NCI-H1092 treated with DMSO at 0.1 percent for 48 hours (cell line): ENCODE data around the gene BSND.

Experiments used
- DNase-seq: peaks from one replicate; lab custom pipeline; 2025; lab: John Stamatoyannopoulos, UW

The BSND gene

GRCh38 chr1:54991939-54992338 is 6.8 kb upstream of the BSND start:
- no peak for DNase-seq

- no peak for DNase-seq
These were observed 5.6 kb upstream of the BSND start for GRCh38 chr1:54993140-54993539.

- no peak for DNase-seq
These were observed 4.3 kb upstream of the BSND start for GRCh38 chr1:54994355-54994990.

GRCh38 chr1:54995013-54995760 is 3.5 kb upstream of the BSND start:
- no peak for DNase-seq

DNA sequence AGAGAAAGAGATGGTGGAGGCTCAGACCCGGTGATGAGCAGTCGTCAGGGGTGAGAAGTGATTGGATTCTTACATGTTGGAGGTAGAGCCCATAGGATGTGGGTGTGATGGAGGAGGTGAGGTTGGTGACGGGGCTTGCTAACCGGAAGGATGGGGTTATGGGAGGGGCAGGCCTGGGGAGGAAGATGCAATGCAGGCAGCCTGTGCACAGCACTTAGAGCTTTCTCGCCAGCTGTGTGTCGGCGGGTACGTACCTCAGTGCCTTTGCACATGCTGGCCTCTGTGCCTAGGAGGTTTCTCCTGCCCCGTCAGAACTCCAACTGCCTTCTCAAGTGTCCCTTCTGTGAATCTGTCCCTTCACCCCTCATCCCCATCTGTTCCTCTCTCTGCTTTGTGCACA is 2.9 kb upstream of the BSND start:
- DNase-seq, result no peak

DNA sequence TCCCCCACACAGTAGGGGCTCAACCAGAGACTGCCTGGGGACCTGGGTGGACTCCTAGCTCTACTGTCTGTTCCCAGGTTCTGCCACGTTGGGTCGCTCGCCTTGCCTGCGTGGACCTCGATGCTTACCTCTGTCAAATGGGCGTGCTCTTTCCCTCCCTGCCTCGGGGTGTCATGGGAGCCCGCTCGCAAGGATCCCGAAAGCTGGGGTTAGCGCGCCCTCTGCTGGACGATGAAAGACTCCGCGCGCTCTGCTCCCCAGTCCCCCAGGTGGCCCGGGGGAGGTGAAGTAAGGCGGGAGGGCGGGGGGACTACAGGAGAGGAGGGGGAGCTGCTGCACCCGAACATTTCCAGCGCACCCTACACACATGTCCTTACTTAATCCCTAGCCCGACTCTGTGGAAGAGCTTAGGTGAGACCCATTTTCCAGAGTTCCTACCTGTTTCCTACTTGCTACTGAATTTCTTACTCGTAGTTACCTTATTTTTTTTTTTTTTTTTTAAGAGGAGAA is 2.3 kb upstream of the BSND start:
- peak; percentile 47 for DNase-seq

- no peak for DNase-seq
These were observed 1.6 kb upstream of the BSND start for GRCh38 chr1:54996869-54997710.

DNA sequence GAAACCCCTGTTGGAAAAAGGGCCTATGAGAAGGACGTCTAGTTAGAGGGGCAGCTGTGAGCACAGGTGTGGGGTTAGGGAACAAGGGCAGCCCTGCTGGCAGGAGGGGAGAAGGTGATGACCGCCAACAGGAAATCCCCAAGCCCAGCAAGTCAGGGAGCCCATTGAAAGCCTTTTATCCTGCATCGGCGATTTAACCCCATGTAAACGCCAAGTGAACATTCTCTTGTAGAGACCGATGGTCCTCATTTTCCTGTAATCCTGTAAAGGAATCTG is 1.1 kb upstream of the BSND start:
- no peak for DNase-seq

DNA sequence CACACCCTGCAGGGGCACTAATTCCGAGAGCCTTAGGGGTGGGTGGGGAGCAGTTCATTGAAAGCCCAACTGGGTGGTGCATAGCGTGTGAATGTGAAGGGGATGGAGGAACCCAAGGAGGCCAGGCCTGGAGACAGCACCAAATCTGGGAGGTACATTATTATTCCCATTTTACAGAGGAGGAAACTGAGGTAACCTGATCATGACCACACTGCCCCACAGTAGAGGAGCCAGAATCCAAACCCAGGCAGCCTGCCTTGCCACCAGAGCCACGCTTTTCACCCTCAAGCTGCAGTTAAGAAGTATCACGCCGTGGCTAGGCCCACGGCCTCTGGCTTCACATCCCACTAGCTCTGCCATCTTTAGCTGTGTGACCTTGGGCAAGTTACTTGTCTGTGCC is 633 bp upstream of the BSND start:
- DNase-seq, result no peak

DNA sequence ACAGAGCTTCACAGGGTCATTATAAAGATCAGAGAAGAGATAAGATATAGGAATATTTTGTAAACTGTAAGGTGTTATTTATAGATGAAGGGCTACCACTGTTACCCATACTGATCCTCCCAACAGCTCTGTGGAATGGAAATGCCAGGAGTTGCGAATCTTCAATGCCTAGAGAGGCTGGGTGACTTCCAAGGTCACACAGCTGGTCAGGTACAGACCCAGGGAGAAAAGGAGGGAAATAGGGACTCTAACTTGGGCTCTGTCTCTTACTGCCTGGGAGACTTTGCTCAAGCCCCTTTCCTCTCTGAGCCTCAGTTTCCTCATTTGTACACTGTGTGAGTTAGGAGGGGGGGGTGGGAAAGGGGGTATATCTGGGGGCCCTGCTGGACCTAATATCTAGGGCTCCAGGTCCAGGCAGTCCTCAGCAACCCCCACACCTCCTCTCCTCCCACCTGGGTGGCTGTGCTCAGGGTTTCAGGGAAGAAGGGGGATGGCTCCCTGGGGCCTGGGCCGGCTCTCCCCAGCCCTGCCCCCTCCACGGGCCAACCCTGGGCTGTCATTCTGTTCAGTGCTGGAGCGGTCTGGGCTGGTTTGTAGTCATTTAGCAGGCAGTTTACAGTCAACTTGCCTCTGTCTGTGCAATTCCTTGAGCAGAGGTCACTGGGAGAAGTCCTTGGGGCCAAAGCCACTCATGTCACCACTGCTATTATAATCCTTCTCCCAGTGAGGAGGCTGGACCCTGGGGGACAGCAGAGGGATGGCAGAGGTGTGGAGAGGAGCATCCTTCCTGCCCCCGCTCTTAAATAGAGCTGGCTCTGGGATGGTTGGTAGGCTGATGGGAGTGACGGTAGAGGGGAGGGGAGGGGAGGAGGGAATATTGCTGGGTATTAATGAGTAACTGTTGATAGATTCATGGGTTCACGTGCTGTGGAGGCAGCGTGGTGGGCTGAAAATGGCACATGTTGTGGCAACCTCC is 1.7 kb downstream of the BSND start:
- DNase-seq, result no peak

GRCh38 chr1:55001311-55001710 is 2.6 kb downstream of the BSND start:
- DNase-seq, result no peak

- no peak for DNase-seq
These were observed 4.0 kb downstream of the BSND start for GRCh38 chr1:55002686-55003085.

DNA sequence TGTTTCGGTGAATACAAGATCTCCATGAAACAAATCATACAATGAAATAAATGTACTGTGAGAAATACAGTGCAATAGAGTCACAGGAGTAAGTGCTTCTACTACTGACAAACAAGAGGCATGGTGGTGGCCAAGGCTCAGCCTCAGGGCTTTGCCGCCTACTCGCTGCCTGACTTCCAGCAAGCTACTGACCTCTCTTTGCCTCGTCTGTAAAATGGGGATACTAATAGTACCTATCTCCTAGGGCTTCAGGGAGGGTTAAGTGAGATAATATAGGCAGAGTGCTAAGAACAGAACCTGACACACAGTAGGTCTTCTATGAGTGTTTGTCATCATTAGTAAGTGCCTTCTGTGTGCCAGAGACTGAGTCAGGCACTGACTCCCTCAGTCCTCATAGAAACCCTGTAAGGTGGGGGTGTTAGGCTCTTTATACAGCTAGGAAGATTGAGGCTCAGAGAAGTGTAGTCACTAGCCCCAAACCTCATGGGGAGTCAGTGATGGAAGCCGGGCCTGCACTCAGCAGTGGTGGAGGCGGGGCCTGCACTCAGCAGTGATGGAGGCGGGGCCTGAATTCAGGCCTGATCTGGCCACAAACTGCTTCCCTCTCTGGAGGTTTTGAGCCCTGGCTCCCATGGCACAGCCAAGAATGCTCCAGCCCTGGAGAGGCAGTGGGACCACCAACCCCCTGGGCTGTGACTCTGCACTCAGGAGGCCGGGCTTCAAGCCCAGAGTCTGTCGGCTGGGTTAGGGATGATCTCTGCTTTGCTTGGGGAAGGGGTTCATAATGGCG is 6.8 kb downstream of the BSND start:
- DNase-seq, result no peak

GRCh38 chr1:55006931-55007330 is 8.2 kb downstream of the BSND start:
- no peak for DNase-seq

DNA sequence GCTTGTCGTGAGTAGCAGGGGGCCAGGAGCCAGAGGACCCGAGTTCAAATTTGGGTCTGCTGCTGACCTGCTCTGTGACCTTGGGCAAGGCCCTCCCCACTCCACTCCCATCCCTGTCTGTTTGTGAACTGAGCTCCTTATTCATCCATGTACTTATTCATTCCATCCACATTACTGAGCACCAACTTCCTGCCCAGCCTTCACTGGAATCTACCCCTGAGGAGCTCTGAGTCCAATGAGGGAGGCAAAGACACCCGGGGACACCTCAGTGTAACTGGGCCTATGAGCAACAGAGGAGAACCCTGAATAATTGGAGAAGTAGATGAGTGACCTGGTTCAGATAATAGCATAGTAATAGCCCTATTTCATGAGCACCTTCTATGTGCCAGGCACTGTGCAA is 8.9 kb downstream of the BSND start:
- no peak for DNase-seq

- DNase-seq, result no peak
These were observed 11.6 kb downstream of the BSND start for GRCh38 chr1:55010194-55010886.

DNA sequence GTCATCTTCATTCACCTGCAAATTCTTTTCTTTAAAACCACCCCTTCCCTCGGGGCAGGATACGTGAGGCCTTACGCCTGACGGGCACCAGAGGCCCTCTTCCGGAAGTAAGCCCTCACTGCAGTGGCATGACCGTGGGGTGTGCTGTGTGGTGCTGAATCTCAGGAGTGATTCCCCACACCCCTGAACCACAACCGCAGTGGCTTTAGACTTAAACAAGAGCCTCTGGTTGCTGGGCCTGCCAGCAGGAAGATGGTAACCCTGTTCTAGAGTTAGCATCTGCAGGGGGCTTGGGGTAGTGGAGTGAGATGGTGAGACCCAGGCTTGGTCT is 12.1 kb downstream of the BSND start:
- no peak for DNase-seq

DNA sequence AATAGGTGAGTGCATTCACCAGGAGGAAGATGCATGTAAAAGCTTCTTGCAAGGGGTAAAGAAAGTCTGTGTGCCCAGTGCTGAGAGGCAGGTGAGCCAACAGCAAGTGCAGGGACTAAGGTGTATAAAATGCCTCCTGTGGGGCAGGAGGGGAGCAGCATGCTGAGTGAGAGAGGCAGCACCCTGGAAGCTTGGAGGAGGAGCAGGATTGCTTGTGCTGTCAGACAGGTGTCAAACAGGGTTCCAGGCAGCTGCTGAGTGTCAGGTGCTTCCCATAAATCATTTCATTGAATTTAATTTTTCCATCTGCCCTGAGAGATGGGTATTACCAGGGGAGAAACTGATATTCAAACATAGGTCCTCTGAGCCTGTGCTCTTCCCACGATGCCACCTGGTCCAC is 13.9 kb downstream of the BSND start:
- no peak for DNase-seq

DNA sequence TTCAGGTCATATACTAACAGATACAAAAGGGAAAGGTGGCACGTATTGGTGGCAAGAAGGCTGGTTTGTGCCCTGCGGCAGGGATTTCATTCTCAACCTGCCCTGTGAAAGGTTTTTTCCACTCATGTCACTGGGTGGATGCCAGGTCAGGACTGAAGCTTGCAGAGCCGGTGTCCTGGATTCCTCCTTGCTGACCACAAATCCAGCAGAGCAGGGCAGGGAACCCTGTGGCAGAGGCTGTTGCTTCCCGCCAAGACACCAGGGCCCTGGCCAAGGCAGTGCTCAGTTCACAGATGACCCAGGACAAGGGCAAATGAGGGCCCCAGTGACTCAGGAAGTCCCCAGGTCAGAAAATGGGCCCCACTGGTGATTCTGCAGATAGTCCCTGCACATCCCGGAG is 16.4 kb downstream of the BSND start:
- no peak for DNase-seq
